ENCODE data around the gene FAM50B.

GRCh38 chr6:3831761-3832530, 17.2 kb upstream of the FAM50B start:
- TF ChIP-seq CTCF (IDR thresholded peaks at IDR 0.05) = no peak
- TF ChIP-seq POLR2A (IDR thresholded peaks at IDR 0.05) = no peak
- no peak for TF ChIP-seq POLR2AphosphoS5 (IDR thresholded peaks at IDR 0.05)
